ENCODE results near the gene COASY.
A peak's percentile ranks its signal among the peaks of the same experiment; 100 is the strongest.

COASY gene

GRCh38 chr17:42609814-42610801, 48.2 kb downstream of the COASY start:
- peak in 1 of 3 donors; percentile 6 for DNase-seq (ENCODE audit: low read depth in 2 of 3, low spot score in 1 of 3)

DNA sequence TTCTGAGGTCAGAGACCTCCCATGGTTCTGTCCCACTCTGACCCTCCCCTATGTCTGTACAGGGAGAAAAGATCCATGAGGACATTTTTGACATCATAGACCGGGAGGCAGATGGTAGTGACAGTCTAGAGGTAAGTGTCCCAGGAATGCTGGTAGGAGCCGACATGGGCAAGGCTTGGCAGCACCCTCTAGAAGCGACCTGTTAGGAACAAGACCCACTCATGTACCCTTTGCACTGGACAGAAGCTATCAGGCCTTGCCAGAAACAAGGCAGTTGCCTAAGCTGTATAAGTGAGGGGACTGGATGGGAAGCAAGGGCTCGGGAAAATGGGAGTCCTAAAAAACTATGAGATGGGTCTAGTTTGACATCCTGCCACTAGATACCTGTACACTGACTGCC, 50.1 kb downstream of the COASY start:
- DNase-seq (ENCODE audit: low read depth in 2 of 3, low spot score in 1 of 3) = no peak

DNA sequence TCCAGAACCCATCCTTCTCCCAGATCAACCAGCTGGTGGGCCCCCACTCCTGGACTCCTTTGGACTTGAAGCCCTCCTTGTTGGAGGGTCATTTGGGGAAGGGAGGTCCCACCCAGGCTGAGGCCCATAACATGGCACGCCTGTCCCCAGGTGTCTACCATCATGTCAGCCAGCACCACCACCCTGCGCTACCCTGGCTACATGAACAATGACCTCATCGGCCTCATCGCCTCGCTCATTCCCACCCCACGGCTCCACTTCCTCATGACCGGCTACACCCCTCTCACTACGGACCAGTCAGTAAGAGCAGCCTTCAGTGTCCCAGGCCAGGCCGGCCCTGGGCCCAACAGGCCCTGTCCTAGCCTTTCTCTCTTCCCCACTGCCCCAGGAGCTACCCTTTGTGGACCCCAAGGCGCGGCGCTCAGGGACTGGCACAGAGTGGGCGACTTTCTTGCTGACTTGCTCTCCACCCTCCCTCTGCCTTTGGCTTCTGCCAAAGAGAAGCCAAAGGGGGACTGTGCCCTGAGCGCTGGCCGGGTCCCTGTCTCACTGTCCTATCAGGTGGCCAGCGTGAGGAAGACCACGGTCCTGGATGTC, 51.8 kb downstream of the COASY start:
- no peak for DNase-seq (ENCODE audit: low read depth in 2 of 3, low spot score in 1 of 3)

All from stimulated activated CD4-positive, alpha-beta T cell treated with anti-CD3 and anti-CD28 coated beads, Interleukin-12 subunit alpha, Interleukin-12 subunit beta, amount 100 ng/mL, for 48 hours (primary cell).